Sigmoid colon (tissue), 7 donors: ENCODE measurements around the gene CEP295NL. TPM values are rescaled to one million over a fixed set of nuclear protein-coding genes. Genes with fewer than 3 reads are reported as not detected.

Experiments used
- DNase-seq: peaks from one replicate; pipeline ENCODE4 v3.0.0-alpha.2; 2019
- H3K27ac ChIP-seq, 4 donors: fragments of 200-600 bp; sonication (generic); one replicate each; pipeline ENCODE4 v1.5.1; 2016 to 2019; ENCODE audit warnings: mild to moderate bottlenecking in 1 of 4
- H3K27me3 ChIP-seq, 3 donors: fragments of 200-600 bp; sonication (generic); one replicate each; pipeline ENCODE4 v1.5.1; 2019; ENCODE audit warnings: mild to moderate bottlenecking in 1 of 3
- H3K36me3 ChIP-seq, 4 donors: fragments of 200-600 bp; sonication (generic); one replicate each; pipeline ENCODE4 v1.5.1; 2016 to 2019
- H3K4me1 ChIP-seq, 4 donors: fragments of 200-600 bp; sonication (generic); one replicate each; pipeline ENCODE4 v1.5.1; 2017 to 2019
- H3K4me3 ChIP-seq, 4 donors: fragments of 200-600 bp; sonication (generic); one replicate each; pipeline ENCODE4 v1.5.1; 2017 to 2019; ENCODE audit warnings: mild to moderate bottlenecking in 2 of 4, moderate library complexity in 1 of 4
- H3K9me3 ChIP-seq, 4 donors: fragments of 200-600 bp in 3 of 4; sonication (generic) in 3 of 4; one replicate each; pipeline versions ENCODE4 v1.5.1 to v1.6.1; 2013 to 2019
- CTCF ChIP-seq, 4 experiments: fragments of 450-650 bp in 3 of 4; fragments of 200-600 bp in 1 of 4; IDR thresholded peaks; one replicate each; pipeline ENCODE4 v1.5.1; 2016 to 2019; ENCODE audit warnings: antibody characterized with exemption in 4 of 4, mild to moderate bottlenecking in 3 of 4, moderate library complexity in 2 of 4
- EP300 ChIP-seq, 4 donors: sonication (generic); formaldehyde crosslinking; IDR thresholded peaks; one replicate each; pipeline ENCODE4 v1.6.1; 2017; ENCODE audit warnings: antibody characterized with exemption in 4 of 4
- POLR2A ChIP-seq, 2 donors: fragments of 450-650 bp; IDR thresholded peaks; one replicate each; pipeline ENCODE4 v1.6.1; 2016; ENCODE audit warnings: antibody characterized with exemption in 2 of 2, mild to moderate bottlenecking in 2 of 2, moderate library complexity in 2 of 2
- POLR2AphosphoS5 ChIP-seq, 4 donors: sonication (generic); formaldehyde crosslinking; IDR thresholded peaks; one replicate each; pipeline ENCODE4 v1.6.1; 2017; ENCODE audit warnings: antibody characterized with exemption in 4 of 4
- WGBS, 2 donors: extraction: QIAGEN DNeasy Blood & Tissue Kit; methylation state at CpG; one replicate each; pipeline ENCODE4 v1.1.7; 2013; 5-methylcytosine and 5-hydroxymethylcytosine counted together
- intact Hi-C: fragments of 100-400 bp; cut with DNase I; formaldehyde crosslinking; loops from one replicate; pipeline ENCODE4 v1.15.1; 2023
- polyA plus RNA-seq, 3 donors: library from polyadenylated mRNA; stranded (reverse); fragments of 200-250 nt; gene quantifications; one replicate each; pipeline ENCODE4 v1.2.3, GENCODE V29; 2013
- total RNA-seq, 4 donors: library from RNA; depleted of rRNA; stranded (reverse); fragments of >200 nt; gene quantifications; one replicate each; pipeline ENCODE4 v1.1.0, GENCODE V29; 2016
- donor health status: healthy with polysubstance abuse.
- donor health status: Bipolar disorder and iron deficiency.
- donor health status: healthy.

The CEP295NL gene
- total and polyA plus RNA-seq, 7 donors = 0.89 to 13.8 (median 1.8) TPM; not detected in 2

- Histone ChIP-seq H3K27me3 (no peaks in the 10 kb centered on the region), H3K36me3 (no peaks in the 10 kb centered on the region), H3K4me1 (peaks cover 0 to 56% (median 51%) of the 10 kb centered on the region in 4 donors), H3K9me3 (no peaks in the 10 kb centered on the region), H3K27ac (peak overlapping the region; percentile 97 to 100 (median 99)), H3K4me3 (peak overlapping the region; percentile 60 to 93 (median 80))
- WGBS, 2 donors = 1% methylated on average over 64 of the region's 64 CpGs
- TF ChIP-seq CTCF (IDR thresholded peaks at IDR 0.05) = no peak
- TF ChIP-seq EP300 (IDR thresholded peaks at IDR 0.05) = no peak
- peak in 1 of 4 donors; percentile 7 for TF ChIP-seq POLR2AphosphoS5 (IDR thresholded peaks at IDR 0.05)
- no peak for TF ChIP-seq POLR2A (IDR thresholded peaks at IDR 0.05)
- intact Hi-C loops = loop anchor here (5.0 kb wide), 1 partner anchor 57 kb away; no protein-coding TSS in a partner anchor
- DNase-seq = no peak
Measured at GRCh38 chr17:78924481-78925151, 21.6 kb upstream of the CEP295NL start.

- Histone ChIP-seq H3K27me3 (no peaks in the 10 kb centered on the region), H3K4me1 (peaks cover 0 to 62% (median 57%) of the 10 kb centered on the region in 4 donors), H3K9me3 (no peaks in the 10 kb centered on the region), H3K27ac (peak overlapping the region; percentile 97 to 100 (median 99)), H3K4me3 (peak overlapping the region; percentile 60 to 93 (median 80)), H3K36me3 (no peaks in the 10 kb centered on the region)
- WGBS, 2 donors = 1 to 4% methylated on average over 28 of the region's 28 CpGs
- DNase-seq = peak; percentile 82
- intact Hi-C loops = loop anchor here (2.0 to 5.0 kb wide), 2 partner anchors 41 to 57 kb away; no protein-coding TSS in a partner anchor
- no peak for TF ChIP-seq POLR2A (IDR thresholded peaks at IDR 0.05)
- TF ChIP-seq CTCF (IDR thresholded peaks at IDR 0.05) = no peak
- peak in 1 of 4 donors; percentile 6 for TF ChIP-seq POLR2AphosphoS5 (IDR thresholded peaks at IDR 0.05)
- TF ChIP-seq EP300 (IDR thresholded peaks at IDR 0.05) = no peak
Measured at GRCh38 chr17:78923660-78924453, 20.9 kb upstream of the CEP295NL start.

GRCh38 chr17:78922816-78923498 lies 20.0 kb upstream of the CEP295NL start:
- H3K27me3 ChIP-seq = no peaks in the 10 kb centered on the region
- no peak for DNase-seq
- TF ChIP-seq POLR2A (IDR thresholded peaks at IDR 0.05) (no peak), EP300 (IDR thresholded peaks at IDR 0.05) (no peak)
- H3K4me3 ChIP-seq = peak overlapping the region; percentile 60 to 93 (median 80)
- WGBS, 2 donors = 70 to 83% methylated on average over 11 to 12 of the region's 13 CpGs
- intact Hi-C loops = loop anchor here (2.0 to 5.0 kb wide), 2 partner anchors 40 to 56 kb away; no protein-coding TSS in a partner anchor
- H3K4me1 ChIP-seq = peaks cover 0 to 71% (median 66%) of the 10 kb centered on the region in 4 donors
- no peaks in the 10 kb centered on the region for H3K36me3 ChIP-seq
- no peaks in the 10 kb centered on the region for H3K9me3 ChIP-seq
- H3K27ac ChIP-seq = peak overlapping the region; percentile 97 to 100 (median 99)

GRCh38 chr17:78921437-78921971 lies 18.5 kb upstream of the CEP295NL start:
- intact Hi-C loops = loop anchor here (5.0 kb wide), 1 partner anchor 54 kb away; no protein-coding TSS in a partner anchor
- DNase-seq = peak; percentile 89
- peak overlapping the region in 2 of 4 donors; percentile 85 to 93 for H3K4me3 ChIP-seq
- H3K27me3 ChIP-seq = no peaks in the 10 kb centered on the region
- H3K27ac ChIP-seq = peak overlapping the region; percentile 97 to 100 (median 99)
- TF ChIP-seq CTCF (IDR thresholded peaks at IDR 0.05) = no peak
- TF ChIP-seq POLR2AphosphoS5 (IDR thresholded peaks at IDR 0.05) = peak in 2 of 4 donors; percentile 26 to 31
- no peak for TF ChIP-seq POLR2A (IDR thresholded peaks at IDR 0.05)
- no peak for TF ChIP-seq EP300 (IDR thresholded peaks at IDR 0.05)
- H3K9me3 ChIP-seq = no peaks in the 10 kb centered on the region
- no peaks in the 10 kb centered on the region for H3K36me3 ChIP-seq
- H3K4me1 ChIP-seq = peaks cover 0 to 83% (median 76%) of the 10 kb centered on the region in 4 donors
- 77 to 87% methylated on average over 8 of the region's 8 CpGs for WGBS, 2 donors
